Activated CD8-positive, alpha-beta memory T cell treated with anti-CD3 and anti-CD28 coated beads, Interleukin-2, amount 50 U/mL, for 4 hours (primary cell): Measurements from ENCODE around the gene POU2F1.

Experiments used
- DNase-seq: peaks from one replicate; pipeline ENCODE4 v3.0.0-alpha.2; 2020

POU2F1 gene

DNA sequence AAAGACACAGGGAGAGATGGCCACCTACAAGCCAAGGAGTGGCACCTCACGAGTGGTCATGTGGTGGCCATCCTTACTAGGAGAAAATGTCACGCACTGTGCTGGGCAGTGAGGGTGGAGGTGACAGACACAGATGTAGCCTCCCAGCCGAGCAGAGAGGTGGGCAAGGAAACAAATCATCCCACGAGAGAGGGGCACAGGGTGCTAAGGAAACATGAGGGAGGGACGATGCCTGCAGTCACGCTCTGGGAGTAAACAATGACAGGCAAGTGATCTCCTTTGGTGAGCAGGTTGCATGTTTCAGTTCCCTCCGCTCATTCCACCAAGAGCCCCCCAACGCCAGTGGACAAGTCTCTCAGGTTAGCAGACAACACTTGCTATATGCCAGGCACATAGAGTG, 231.8 kb downstream of the POU2F1 start:
- DNase-seq = no peak

DNA sequence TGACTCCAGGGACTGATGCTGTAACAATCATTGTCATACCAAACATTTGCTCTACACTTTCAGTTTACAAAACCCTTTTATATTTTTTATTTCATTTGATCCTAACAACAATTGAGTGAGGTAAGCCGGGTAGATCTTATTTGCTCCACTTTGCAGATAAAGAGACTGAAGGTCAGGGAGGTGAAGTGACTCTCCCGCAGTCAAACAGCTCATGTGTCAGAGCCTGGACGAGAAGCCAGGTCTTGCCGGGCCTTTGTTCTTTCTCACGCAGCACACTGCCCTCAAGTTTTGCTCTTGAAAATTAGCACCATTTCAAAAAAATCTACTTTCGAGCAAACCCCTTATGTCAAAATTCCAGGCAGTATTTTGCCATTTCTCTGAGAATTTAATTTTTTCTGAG, 232.4 kb downstream of the POU2F1 start:
- DNase-seq = no peak

DNA sequence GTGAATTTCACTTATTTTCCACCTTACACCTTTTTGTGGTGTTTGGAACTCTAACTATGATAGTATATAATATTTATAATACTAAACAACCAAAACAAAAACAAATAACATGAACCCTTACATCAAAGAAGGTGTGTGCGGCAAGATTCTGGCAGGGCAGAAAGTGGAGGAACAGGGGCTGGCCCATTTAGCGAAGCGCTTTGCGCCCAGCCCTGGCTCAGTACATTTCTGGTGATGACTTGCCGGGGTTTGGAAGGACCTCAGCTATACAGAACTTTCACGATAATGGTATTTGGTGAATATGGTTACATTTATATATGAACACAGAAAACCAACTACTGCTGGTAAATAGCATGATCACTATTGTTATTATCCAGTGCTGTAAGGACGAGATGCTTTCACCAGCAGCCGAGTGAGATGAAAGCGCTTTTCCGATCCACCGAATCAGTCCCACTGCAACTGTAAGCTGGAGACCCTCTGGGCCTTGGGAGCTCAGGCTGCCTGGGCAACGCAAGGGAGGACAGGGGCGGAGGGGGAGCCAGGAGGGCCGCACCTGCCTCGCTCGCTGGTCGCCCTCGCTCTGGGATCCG, 233.7 kb downstream of the POU2F1 start:
- DNase-seq = no peak

DNA sequence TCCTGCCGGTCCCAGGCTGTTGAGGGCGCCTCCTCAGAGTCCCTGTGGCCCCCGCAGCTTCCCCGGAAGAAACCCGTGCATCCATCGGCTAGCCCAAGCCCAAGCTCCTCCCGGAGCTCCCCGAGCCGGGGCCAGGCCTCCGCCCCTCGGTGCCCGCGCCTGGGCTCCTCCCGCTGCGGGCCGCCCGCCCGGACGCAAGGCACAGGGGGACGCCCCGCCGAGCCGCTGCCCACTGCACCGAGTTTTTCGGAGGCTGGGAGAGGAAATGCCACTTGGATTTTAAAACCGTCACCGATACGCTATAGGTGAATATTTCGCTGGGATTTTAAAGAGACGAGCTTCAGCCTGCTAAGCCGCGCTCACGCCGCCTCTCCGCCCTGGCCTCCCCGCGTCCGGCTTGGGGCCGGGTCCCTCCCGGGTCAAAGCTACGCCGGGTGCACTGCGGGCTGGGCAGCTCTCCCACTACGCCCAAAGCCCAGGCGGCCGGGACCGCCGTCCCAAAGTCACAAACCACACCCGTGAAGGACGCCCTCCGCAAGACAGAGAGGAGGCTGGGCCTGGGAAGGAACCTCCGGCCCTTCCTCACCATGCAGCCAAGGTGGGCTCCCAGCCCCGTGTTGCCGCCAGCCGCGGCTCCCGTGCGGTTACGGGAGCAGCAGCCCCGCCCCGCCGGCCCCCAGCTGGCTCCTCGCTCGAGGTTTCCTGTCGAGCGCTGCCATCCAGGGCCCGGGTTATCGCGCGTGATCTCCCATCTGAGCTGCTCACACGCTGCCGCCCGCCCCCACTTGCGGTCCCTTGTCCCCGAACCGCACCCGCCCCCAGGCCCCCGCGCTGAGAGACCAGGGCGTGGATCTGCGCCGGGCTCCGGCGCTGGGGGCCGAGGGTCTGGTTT, 234.5 kb downstream of the POU2F1 start:
- DNase-seq = peak; percentile 72

GRCh38 chr1:167455786-167456446, 235.2 kb downstream of the POU2F1 start:
- DNase-seq = peak; percentile 46

DNA sequence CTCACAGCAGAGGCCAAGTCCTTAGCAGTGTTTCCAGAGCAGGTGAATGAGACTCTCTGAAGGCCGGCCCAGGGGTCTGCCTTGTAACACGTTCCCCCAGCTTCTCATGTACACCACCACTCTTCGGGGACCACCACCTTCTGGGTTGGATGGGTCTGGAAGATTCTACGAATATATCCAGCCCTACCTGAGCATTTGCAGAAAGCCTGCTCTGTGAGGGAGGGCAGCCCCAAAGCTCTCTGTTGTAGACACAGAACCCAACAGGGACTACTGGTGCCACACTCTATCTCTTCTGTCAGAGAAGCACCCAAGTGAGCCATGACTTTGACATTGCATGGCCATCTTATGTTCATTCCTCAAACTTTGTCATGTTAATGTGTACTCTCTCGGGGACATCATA, 235.8 kb downstream of the POU2F1 start:
- no peak for DNase-seq

DNA sequence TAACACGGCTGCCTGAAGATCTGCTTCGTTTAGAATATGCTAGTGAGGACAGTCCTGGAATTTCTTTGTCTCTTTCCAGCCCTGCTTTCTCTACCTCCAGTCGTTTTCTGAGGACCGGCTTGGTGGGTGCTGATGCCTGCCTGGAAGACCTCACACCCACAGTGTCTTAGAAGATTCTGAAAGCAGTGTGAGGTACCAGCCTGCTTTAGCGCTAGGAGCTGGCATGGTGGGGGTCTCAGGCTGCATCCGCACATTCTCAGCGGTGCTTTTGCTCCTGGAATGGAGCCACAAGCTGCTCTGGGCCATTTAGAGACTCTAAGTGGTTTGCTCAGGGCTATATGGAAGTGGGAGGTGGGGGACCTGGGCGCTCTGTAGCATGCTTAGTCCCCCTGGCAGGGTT, 236.2 kb downstream of the POU2F1 start:
- DNase-seq = no peak

- DNase-seq = no peak
Observed at GRCh38 chr1:167457936-167458584, 237.4 kb downstream of the POU2F1 start.

DNA sequence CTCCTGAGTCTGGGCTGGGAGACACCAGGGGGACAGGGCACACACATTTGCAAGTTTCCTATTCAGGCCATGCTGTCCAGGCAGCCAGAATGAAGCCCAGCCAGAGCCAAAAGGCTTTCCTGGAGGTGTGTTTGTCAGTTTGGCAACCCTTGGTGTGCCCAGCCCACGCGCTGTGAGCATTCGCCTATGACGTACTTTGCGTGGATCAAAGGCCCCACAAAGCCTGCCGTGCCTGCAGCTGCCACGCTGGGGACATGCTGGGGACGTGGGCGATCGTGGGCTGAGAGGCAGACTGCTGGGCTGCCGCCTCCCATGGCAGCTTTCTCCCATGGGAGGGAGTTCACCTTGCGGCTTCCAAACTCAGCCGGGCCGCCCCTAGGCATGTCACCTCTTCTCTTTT, 240.2 kb downstream of the POU2F1 start:
- DNase-seq = peak; percentile 72

- no peak for DNase-seq
Observed at GRCh38 chr1:167462341-167462740, 241.7 kb downstream of the POU2F1 start.

- no peak for DNase-seq
Observed at GRCh38 chr1:167463080-167463479, 242.4 kb downstream of the POU2F1 start.

- no peak for DNase-seq
Observed at GRCh38 chr1:167463875-167464575, 243.3 kb downstream of the POU2F1 start.

- no peak for DNase-seq
Observed at GRCh38 chr1:167465018-167465417, 244.3 kb downstream of the POU2F1 start.

GRCh38 chr1:167465743-167466142, 245.1 kb downstream of the POU2F1 start:
- DNase-seq = no peak

DNA sequence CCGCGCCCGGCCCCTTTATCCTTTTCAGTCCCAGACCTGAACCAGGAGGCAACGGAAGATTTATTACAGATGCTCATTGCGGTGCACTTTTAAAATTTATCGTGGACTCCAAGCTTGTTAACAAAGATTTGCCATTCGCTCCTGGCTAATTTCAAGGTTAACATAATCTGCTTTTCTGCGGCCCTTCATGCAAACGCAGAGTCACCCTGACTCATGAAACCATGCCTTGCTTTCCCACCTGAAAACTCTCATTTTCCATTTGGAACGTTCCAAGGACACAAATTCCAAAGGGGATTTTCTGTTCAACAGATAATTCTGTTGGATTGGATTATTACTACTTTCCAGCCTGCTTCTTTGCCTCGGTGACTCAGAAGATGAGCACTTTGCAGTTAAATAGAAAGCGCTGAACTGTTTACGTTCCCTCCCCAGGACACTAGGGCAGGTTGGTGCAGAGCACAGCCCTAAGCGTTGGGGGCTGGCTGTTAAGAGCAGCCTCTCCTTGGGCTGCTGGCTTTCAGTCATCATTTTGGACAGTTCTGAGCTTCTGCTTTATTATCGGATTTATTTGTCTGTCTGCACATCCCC, 246.5 kb downstream of the POU2F1 start:
- DNase-seq = no peak

DNA sequence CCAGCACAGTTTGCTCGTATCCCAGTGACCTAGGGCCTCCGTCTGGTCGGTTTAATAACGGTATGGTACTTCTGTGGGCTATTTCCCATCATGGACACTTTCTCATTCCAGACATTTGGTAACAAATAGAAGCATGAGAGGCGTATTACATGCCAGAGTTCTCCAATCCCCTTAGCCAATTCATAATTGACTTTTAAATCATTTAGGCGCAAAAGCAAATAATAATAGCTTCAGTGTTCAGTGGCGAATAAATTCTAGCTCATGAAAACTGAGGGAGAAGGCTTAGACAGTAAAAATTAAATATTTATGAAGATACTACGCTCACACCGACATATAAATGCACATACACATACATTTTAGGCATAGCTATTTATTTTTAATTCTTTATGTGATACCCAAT, 247.1 kb downstream of the POU2F1 start:
- no peak for DNase-seq

- no peak for DNase-seq
Observed at GRCh38 chr1:167469280-167469965, 248.7 kb downstream of the POU2F1 start.

DNA sequence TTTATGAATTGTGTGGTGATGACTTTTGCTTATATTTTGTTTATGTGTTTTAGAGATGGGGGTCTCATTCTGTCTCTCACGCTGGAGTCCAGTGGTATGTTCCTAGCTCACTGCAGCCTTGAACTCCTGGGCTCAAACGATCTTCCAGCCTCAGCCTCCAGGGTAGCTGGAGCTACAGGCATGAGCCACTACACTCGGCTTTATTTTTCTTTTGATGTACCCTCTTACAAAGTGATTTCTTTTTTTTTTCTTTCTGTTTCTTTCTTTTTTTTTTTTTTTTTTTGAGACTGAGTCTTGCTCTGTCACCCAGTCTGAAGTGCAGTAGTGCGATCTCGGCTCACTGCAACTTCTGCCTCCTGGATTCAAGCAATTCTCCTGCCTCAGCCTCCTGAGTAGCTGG, 250.9 kb downstream of the POU2F1 start:
- DNase-seq = no peak

DNA sequence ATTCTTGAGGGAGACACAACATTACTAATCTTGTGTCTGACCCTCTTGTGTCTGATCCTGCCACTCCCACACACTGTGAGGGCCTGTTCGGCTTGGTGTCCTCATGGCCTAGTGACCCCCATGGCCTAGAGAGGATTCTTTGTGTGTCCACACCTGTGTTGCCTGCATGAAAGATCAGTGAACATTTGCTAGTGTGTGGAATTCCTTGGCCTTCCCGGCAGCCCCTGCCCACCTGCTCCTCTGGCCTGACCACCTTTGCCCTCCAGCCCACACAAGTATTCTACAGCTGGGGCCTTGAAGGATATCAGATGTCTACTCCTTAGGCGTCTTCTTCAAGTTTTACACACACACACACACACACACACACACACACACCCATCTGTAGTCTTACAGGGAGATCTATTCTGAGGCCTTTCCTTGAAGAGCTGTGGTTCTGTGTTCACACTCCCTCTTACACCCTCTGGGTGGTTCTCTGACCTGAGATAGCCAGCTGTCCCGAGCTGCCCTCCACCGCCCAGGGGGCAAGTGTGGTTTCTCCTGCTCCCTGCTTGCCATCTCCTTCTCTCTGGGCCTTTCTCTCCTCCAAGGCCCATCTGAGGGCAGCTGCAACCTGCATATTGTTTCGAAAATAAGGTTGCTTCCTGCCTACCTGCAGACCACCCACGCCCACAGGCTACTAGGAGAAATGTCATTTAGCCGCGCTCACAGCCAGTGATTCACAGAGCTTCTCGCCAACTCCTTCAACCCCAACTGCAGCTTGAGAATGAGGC, 252.3 kb downstream of the POU2F1 start:
- DNase-seq = peak; percentile 62

DNA sequence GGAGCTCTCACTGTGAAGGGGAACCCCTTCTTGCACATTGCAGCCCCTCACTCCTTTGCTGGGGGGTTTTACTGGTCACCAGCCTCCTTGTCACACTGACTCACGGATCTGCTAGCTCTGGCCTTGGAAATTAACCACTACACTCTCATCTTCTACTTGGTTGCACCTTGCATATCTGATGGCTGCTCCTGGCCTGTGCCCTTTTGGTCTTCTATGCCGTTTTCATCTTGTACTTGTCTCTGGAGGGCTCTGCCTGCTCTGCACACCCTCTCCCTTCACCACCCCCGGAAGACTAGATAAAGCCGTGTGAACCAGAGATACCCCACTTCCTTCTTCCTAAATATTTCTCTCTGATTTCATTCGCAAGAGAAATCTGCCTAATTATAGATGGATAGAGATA, 253.1 kb downstream of the POU2F1 start:
- no peak for DNase-seq

DNA sequence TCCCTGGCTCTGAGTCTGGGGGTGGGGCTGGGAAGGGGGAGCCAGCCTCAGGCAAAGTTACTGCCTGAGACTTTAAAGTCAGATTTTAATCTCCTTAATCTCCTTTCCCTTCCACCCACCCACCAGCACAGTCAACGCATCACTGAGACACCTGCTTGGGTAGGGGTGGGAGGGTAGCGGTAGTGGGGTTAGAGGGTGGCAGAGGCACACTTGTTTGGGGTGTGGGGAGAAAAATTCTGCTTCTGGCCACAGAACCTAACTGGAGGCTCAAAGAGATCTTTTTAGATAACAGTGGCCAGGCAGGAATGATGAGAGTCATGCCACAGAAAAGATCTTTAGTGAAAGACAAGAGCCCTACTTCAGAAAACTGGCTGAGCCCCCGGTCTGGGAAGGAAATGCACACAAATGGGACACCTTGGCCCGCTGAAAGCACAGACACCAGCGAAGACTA, 253.5 kb downstream of the POU2F1 start:
- DNase-seq = peak; percentile 56
